OCI-LY1 (cell line): Measurements from ENCODE around the gene SORBS2.

ENCODE experiments used
- EZH2 ChIP-seq: fragments of 200-600 bp; sonication (generic), shearing (Covaris generic); IDR thresholded peaks from 2 replicates; pipeline ENCODE4 v1.8.0; 2017; ENCODE audit warnings: borderline replicate concordance, mixed run types, mild to moderate bottlenecking, antibody characterized with exemption, low read length, moderate library complexity, mixed read lengths
- TF ChIP-seq, protein P1 (sequence below): fragments of 200-600 bp; sonication (generic), shearing (Covaris generic); IDR thresholded peaks from 2 replicates; pipeline ENCODE4 v1.5.1; 2017; ENCODE audit warnings: mild to moderate bottlenecking, antibody characterized with exemption, low read length, moderate library complexity, mixed read lengths

DNA sequence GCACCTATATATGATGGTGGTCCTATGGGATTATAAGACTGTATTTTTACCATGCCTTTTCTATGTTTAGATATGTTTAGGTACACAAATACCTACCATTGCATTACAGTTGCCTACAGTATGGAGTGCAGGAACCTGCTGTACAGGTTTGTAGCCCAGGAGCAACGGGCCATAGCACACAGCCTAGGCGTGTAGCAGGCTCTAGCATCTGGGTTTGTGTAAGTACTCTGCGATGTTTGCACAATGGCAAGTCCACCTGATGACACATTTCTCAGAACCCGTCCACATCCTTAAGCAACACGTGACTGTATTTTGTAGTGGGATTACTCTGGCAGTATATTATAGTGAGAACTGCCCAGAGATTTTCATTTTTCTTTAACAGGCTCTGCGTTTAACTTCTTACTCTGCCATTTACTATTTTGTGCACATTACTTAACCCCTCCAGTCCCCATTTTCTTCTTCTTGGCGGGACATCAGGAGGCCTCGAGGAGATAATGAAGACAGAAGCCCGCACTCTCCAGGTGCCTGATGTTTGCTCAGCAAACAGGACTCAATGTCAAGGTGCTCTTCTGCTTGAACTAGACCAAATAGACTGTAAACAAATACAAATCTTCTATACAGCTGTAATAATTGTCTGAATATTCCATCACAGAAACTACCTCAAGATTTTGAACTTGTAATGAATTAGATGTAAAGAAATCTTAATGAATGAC is 174.7 kb downstream of the SORBS2 start:
- TF ChIP-seq, protein P1, sequence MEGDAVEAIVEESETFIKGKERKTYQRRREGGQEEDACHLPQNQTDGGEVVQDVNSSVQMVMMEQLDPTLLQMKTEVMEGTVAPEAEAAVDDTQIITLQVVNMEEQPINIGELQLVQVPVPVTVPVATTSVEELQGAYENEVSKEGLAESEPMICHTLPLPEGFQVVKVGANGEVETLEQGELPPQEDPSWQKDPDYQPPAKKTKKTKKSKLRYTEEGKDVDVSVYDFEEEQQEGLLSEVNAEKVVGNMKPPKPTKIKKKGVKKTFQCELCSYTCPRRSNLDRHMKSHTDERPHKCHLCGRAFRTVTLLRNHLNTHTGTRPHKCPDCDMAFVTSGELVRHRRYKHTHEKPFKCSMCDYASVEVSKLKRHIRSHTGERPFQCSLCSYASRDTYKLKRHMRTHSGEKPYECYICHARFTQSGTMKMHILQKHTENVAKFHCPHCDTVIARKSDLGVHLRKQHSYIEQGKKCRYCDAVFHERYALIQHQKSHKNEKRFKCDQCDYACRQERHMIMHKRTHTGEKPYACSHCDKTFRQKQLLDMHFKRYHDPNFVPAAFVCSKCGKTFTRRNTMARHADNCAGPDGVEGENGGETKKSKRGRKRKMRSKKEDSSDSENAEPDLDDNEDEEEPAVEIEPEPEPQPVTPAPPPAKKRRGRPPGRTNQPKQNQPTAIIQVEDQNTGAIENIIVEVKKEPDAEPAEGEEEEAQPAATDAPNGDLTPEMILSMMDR: no peak
- no peak for TF ChIP-seq EZH2
